ENCODE data around the gene CDRT15L2.
"Not testable (repeated sequence)": the region's sequence is repeated elsewhere in the genome, so short reads cannot be mapped to it uniquely, and the experiment has no call there.

Gene CDRT15L2

DNA sequence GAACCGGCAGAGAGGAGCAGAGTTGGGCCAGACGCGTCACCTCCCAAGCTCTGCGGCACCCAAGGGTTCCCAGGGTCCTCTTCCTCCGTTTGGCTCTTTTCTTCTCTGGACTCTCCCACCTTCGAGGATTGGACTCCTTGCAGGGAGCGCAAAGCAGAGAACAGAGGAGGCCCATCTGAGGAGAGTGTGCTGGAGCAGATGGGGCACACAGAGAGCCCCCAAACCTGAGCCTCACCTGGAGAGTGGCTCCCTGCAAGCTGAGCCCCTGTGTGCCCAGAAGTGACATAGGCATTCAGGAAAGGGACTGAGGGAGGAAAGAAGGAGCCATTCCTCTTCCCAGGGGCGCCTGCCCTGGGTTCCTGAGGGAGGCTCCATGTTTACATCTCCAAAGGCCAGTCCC, 6.3 kb upstream of the CDRT15L2 start:
- H3K9me3 ChIP-seq (ENCODE audit: control insufficient read depth, insufficient read depth, low read length); H3K4me1 ChIP-seq (ENCODE audit: control insufficient read depth, insufficient read depth, low read length); H3K36me3 ChIP-seq (ENCODE audit: control insufficient read depth, insufficient read depth, low read length); H3K27ac ChIP-seq (ENCODE audit: low read length); H3K4me3 ChIP-seq (ENCODE audit: low read length); H3K27me3 ChIP-seq (ENCODE audit: control insufficient read depth, insufficient read depth, low read length); DNase-seq (ENCODE audit: low read depth, low spot score): not testable (repeated sequence)
- no CpG with 5 or more reads among the region's 8 CpGs for WGBS (ENCODE audit: insufficient coverage, insufficient read length)

DNA sequence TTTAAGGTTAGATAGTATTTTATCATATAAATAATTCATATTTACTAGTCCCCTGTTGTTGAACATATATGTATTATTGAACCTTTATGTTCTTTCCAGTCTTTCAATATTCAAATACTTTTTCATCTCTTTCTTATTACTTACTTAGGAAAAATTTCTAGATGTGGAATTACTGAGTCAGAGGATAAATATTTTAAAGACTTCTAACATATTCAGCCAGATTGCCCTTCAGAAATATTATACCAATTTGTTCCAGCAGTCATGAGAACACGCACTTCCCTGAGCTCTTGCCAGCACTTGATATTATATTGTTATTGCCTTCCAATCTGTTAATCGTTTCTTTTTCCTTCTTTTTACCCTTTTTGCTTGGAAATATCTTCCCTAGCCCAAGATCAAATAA, 4.5 kb upstream of the CDRT15L2 start:
- H3K27ac ChIP-seq (ENCODE audit: low read length); H3K4me3 ChIP-seq (ENCODE audit: low read length); H3K27me3 ChIP-seq (ENCODE audit: control insufficient read depth, insufficient read depth, low read length); H3K4me1 ChIP-seq (ENCODE audit: control insufficient read depth, insufficient read depth, low read length); H3K9me3 ChIP-seq (ENCODE audit: control insufficient read depth, insufficient read depth, low read length); DNase-seq (ENCODE audit: low read depth, low spot score); H3K36me3 ChIP-seq (ENCODE audit: control insufficient read depth, insufficient read depth, low read length): not testable (repeated sequence)
- no CpG with 5 or more reads among the region's 2 CpGs for WGBS (ENCODE audit: insufficient coverage, insufficient read length)

DNA sequence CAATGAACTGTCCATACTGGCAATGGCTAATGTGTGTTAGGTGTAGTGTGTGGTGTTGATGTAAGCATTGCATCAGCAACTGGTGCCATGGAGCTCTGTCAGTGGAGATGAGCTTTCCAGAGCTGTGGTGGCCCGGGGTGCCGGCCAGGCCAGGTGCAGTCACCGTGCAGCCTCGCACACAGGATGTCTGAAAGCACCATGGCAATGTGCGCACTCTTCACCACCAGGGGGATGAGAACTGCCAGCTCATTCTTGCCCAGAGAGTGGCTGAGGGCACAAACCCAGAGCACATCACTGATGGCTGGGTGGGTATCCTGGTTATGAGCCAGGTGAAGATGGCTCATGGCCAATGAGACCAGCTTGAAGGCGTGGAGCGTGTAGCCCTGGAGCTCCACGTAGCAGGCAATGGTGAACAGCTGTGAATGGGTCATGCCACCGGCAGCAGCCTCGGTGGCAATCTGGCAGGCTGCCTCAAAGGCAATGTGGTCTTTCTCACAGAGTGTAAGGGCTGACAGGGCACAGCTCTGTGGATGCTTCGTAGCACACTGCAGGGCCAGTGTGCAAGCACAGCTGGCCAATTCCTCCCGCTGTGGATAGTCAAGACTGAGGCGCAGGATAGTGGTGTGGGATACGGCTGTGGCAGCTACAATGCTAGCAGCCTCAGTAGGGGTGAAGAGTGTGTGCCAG, 4.5 kb downstream of the CDRT15L2 start:
- no CpG with 5 or more reads among the region's 14 CpGs for WGBS (ENCODE audit: insufficient coverage, insufficient read length)
- H3K9me3 ChIP-seq (ENCODE audit: control insufficient read depth, insufficient read depth, low read length); H3K36me3 ChIP-seq (ENCODE audit: control insufficient read depth, insufficient read depth, low read length); H3K27me3 ChIP-seq (ENCODE audit: control insufficient read depth, insufficient read depth, low read length); H3K4me1 ChIP-seq (ENCODE audit: control insufficient read depth, insufficient read depth, low read length); H3K27ac ChIP-seq (ENCODE audit: low read length); DNase-seq (ENCODE audit: low read depth, low spot score); H3K4me3 ChIP-seq (ENCODE audit: low read length): not testable (repeated sequence)

DNA sequence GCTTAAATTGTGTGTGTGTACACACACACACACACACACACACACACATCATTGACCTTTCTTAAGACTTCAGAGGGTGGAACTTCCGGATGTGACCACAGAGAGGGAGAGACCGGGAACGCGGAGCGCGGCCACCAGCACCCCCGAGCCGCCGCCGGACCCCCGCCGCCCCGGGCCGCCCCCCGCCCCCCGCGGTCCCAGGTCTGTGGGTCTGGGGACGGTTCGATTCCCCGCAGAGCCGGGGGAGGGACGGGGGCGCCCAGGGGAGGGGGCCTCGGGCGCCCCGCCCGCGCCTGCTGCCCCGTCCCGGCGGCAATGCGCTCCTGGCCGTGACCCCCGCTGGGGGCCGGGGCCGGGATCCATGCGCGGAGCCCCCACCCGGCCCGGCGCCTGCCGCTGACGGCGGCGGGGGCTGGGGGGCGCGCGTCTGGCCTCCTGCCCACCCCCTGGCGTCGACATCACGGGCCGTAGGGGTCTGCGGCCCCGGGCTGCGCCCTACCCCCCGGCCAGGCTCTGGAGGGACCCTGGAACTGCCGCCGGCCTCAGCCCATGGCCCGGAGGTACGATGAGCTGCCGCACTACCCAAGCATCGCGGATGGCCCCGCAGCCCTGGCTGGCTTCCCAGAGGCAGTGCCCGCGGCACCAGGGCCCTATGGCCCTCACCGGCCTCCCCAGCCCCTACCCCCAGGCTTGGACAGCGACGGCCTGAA, 9.4 kb downstream of the CDRT15L2 start:
- H3K27ac ChIP-seq (ENCODE audit: low read length); H3K9me3 ChIP-seq (ENCODE audit: control insufficient read depth, insufficient read depth, low read length); DNase-seq (ENCODE audit: low read depth, low spot score); H3K4me1 ChIP-seq (ENCODE audit: control insufficient read depth, insufficient read depth, low read length); H3K36me3 ChIP-seq (ENCODE audit: control insufficient read depth, insufficient read depth, low read length); H3K27me3 ChIP-seq (ENCODE audit: control insufficient read depth, insufficient read depth, low read length): not testable (repeated sequence)
- WGBS (ENCODE audit: insufficient coverage, insufficient read length): no CpG with 5 or more reads among the region's 69 CpGs
- peak overlapping the region; percentile 42; the same call in 1 of the 2 replicates for H3K4me3 ChIP-seq (ENCODE audit: low read length)

DNA sequence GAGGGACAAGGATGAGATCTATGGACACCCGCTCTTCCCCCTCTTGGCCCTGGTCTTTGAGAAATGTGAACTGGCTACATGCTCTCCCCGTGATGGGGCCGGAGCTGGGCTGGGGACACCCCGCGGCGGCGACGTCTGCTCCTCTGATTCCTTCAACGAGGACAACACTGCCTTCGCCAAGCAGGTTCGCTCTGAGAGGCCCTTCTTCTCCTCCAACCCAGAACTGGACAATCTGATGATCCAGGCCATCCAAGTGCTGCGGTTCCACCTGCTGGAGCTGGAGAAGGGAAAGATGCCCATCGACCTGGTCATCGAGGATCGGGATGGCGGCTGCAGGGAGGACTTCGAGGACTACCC, 9.9 kb downstream of the CDRT15L2 start:
- no CpG with 5 or more reads among the region's 17 CpGs for WGBS (ENCODE audit: insufficient coverage, insufficient read length)
- H3K4me1 ChIP-seq (ENCODE audit: control insufficient read depth, insufficient read depth, low read length); DNase-seq (ENCODE audit: low read depth, low spot score); H3K27ac ChIP-seq (ENCODE audit: low read length); H3K9me3 ChIP-seq (ENCODE audit: control insufficient read depth, insufficient read depth, low read length); H3K4me3 ChIP-seq (ENCODE audit: low read length); H3K27me3 ChIP-seq (ENCODE audit: control insufficient read depth, insufficient read depth, low read length); H3K36me3 ChIP-seq (ENCODE audit: control insufficient read depth, insufficient read depth, low read length): not testable (repeated sequence)

DNA sequence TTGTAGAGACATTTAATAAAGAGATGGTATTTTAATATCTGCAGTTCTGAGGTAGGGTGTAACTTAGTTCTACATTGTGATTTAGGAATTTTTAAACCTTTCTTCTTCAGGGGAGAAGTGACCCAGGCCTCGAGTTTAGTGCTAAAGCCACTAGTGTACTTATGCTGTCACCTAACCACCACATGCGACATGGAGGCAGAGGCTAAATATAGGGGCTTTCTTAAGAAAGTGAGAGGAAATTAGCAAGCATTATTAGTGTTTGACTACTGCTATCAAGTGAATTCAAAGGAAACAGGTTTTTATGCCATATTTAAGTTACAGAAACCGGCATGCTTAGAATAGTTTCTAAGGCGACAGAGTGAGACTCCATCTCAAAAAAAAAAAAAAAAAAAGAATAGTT, 11.5 kb downstream of the CDRT15L2 start:
- H3K27me3 ChIP-seq (ENCODE audit: control insufficient read depth, insufficient read depth, low read length); DNase-seq (ENCODE audit: low read depth, low spot score); H3K4me1 ChIP-seq (ENCODE audit: control insufficient read depth, insufficient read depth, low read length); H3K36me3 ChIP-seq (ENCODE audit: control insufficient read depth, insufficient read depth, low read length); H3K9me3 ChIP-seq (ENCODE audit: control insufficient read depth, insufficient read depth, low read length); H3K4me3 ChIP-seq (ENCODE audit: low read length); H3K27ac ChIP-seq (ENCODE audit: low read length): not testable (repeated sequence)
- WGBS (ENCODE audit: insufficient coverage, insufficient read length): no CpG with 5 or more reads among the region's 4 CpGs

DNA sequence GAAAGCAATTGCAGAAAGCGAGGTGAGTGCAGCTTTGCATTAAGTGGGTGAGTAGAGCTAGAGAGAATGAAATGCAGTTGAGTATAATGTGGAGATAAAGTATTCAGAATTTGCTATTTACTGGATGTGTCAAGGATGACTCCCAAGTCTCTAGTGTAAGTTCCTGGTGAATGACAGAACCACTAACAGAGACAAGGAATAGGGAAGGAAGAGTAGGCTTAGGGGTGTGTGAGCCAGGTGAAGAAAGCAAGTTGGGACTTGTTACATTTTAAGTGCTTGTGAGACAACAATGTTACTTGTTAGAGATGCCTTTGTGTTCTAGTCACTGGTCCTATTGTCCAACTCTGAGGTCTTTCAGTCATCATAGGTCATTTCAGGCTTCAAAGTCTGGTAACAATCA, 26.0 kb downstream of the CDRT15L2 start:
- H3K4me1 ChIP-seq (ENCODE audit: control insufficient read depth, insufficient read depth, low read length); H3K9me3 ChIP-seq (ENCODE audit: control insufficient read depth, insufficient read depth, low read length); H3K27me3 ChIP-seq (ENCODE audit: control insufficient read depth, insufficient read depth, low read length); H3K36me3 ChIP-seq (ENCODE audit: control insufficient read depth, insufficient read depth, low read length); H3K27ac ChIP-seq (ENCODE audit: low read length); H3K4me3 ChIP-seq (ENCODE audit: low read length); DNase-seq (ENCODE audit: low read depth, low spot score): not testable (repeated sequence)
- no CpG with 5 or more reads among the region's 1 CpG for WGBS (ENCODE audit: insufficient coverage, insufficient read length)

DNA sequence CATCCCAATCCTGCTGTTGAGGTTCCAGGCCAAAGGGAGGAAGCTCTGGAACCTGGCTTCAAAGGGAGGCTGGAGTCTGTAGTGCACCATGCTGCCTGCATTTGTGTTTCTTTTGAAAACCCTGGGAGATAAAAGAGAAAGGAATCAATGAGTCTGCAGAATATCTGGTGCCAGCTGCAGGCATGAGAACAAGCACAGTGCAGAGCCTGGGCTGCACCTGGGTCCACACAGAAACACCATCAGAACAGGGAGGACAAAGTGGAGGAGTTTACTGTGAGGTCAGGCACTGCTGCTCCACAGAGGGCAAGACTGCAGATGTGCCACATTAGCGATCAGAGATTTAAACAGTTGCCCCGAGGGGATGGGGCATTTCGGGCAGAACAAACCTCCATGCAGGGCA, 30.0 kb downstream of the CDRT15L2 start:
- not testable (repeated sequence) for H3K27me3 ChIP-seq (ENCODE audit: control insufficient read depth, insufficient read depth, low read length); H3K27ac ChIP-seq (ENCODE audit: low read length); H3K4me1 ChIP-seq (ENCODE audit: control insufficient read depth, insufficient read depth, low read length); H3K9me3 ChIP-seq (ENCODE audit: control insufficient read depth, insufficient read depth, low read length); H3K36me3 ChIP-seq (ENCODE audit: control insufficient read depth, insufficient read depth, low read length); H3K4me3 ChIP-seq (ENCODE audit: low read length); DNase-seq (ENCODE audit: low read depth, low spot score)
- WGBS (ENCODE audit: insufficient coverage, insufficient read length): no CpG with 5 or more reads among the region's 3 CpGs

DNA sequence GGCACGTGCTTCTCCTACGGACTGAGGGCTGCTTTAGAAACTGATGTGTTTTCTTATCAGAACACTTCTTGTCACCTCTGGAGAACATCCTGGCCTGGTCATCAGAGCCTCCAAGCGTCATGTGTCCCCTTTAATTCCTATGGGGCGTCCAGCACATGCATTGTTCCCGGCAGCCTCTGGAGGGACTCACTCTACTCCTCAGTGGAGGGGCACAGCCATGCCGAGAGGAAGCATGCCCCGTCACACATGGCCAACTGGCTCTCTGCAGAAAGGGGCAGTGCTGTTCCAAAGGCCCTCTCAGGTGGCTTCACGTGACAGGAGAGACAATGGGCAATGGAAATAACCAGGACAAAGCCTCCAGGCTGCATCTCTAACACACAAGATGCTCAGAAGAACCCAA, 31.8 kb downstream of the CDRT15L2 start:
- no peaks in the 10 kb centered on the region for H3K36me3 ChIP-seq (ENCODE audit: control insufficient read depth, insufficient read depth, low read length)
- no peak for DNase-seq (ENCODE audit: low read depth, low spot score)
- no peak overlapping the region for H3K4me3 ChIP-seq (ENCODE audit: low read length)
- H3K9me3 ChIP-seq (ENCODE audit: control insufficient read depth, insufficient read depth, low read length): no peaks in the 10 kb centered on the region
- H3K27me3 ChIP-seq (ENCODE audit: control insufficient read depth, insufficient read depth, low read length): no peaks in the 10 kb centered on the region
- no peak overlapping the region for H3K27ac ChIP-seq (ENCODE audit: low read length)
- WGBS (ENCODE audit: insufficient coverage, insufficient read length): no CpG with 5 or more reads among the region's 8 CpGs
- H3K4me1 ChIP-seq (ENCODE audit: control insufficient read depth, insufficient read depth, low read length): no peaks in the 10 kb centered on the region

DNA sequence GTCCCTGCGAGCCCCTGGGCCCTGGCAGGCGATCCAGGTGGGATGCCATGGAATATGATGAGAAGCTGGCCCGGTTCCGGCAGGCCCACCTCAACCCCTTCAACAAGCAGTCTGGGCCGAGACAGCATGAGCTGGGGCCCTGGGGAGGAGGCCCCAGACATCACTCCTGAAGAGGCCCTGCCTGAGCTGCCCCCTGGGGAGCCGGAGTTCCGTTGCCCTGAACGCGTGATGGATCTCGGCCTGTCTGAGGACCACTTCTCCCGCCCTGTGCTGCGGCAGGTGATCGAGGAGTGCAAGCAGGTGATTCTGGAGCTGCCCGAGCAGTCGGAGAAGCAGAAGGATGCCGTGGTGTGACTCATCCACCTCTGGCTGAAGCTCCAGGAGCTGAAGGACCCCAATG, 33.1 kb downstream of the CDRT15L2 start:
- no peaks in the 10 kb centered on the region for H3K4me1 ChIP-seq (ENCODE audit: control insufficient read depth, insufficient read depth, low read length)
- no CpG with 5 or more reads among the region's 16 CpGs for WGBS (ENCODE audit: insufficient coverage, insufficient read length)

DNA sequence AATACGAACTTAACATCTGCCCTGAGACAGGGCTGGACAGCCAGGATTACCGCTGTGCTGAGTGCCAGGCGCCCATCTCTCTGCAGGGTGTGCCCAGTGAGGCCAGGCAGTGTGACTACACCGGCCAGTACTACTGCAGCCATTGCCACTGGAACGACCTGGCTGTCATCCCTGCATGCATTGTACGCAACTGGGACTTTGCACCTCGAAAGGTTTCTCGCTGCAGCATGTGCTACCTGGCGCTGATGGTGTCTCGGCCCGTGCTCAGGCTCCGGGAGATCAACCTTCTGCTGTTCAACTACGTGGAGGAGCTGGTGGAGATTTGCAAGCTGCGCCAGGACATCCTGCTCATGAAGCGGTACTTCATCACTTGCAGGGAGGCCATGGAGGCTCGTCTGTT, 33.7 kb downstream of the CDRT15L2 start:
- H3K4me1 ChIP-seq (ENCODE audit: control insufficient read depth, insufficient read depth, low read length): no peaks in the 10 kb centered on the region
- H3K9me3 ChIP-seq (ENCODE audit: control insufficient read depth, insufficient read depth, low read length): no peaks in the 10 kb centered on the region
- no peaks in the 10 kb centered on the region for H3K36me3 ChIP-seq (ENCODE audit: control insufficient read depth, insufficient read depth, low read length)
- H3K27me3 ChIP-seq (ENCODE audit: control insufficient read depth, insufficient read depth, low read length): no peaks in the 10 kb centered on the region
- no peak overlapping the region for H3K27ac ChIP-seq (ENCODE audit: low read length)
- H3K4me3 ChIP-seq (ENCODE audit: low read length): no peak overlapping the region
- DNase-seq (ENCODE audit: low read depth, low spot score): no peak
- no CpG with 5 or more reads among the region's 16 CpGs for WGBS (ENCODE audit: insufficient coverage, insufficient read length)

More for the DNA sequence above, 33.1 kb downstream of the CDRT15L2 start:
- DNase-seq (ENCODE audit: low read depth, low spot score): no peak
- Histone ChIP-seq H3K36me3 (ENCODE audit: control insufficient read depth, insufficient read depth, low read length) (no peaks in the 10 kb centered on the region), H3K27ac (ENCODE audit: low read length) (no peak overlapping the region), H3K27me3 (ENCODE audit: control insufficient read depth, insufficient read depth, low read length) (no peaks in the 10 kb centered on the region), H3K4me3 (ENCODE audit: low read length) (no peak overlapping the region), H3K9me3 (ENCODE audit: control insufficient read depth, insufficient read depth, low read length) (no peaks in the 10 kb centered on the region)
